Osteoblast (primary cell): ENCODE data around the gene SCGB2B2. TPM values are rescaled to one million over a fixed set of nuclear protein-coding genes. Genes with fewer than 3 reads are reported as not detected.

ENCODE experiments used
- DNase-seq: peaks from one replicate; pipeline ENCODE4 v3.0.0; 2011; ENCODE audit warnings: low spot score, mixed read lengths; ENCODE audit not compliant: insufficient read length; ENCODE audit errors: missing footprints
- H2AFZ ChIP-seq: 2 replicates; pipeline ENCODE4 v1.6.0; 2011; ENCODE audit warnings: mild to moderate bottlenecking, low read length
- H3K27ac ChIP-seq: 2 replicates; pipeline ENCODE4 v1.5.1; 2011; ENCODE audit warnings: mild to moderate bottlenecking, low read depth, low read length, moderate library complexity
- H3K27me3 ChIP-seq: 2 replicates; pipeline ENCODE4 v1.6.0; 2012; ENCODE audit warnings: mild to moderate bottlenecking, control low read depth, inconsistent platforms, low read length, moderate library complexity; ENCODE audit not compliant: insufficient read depth
- H3K36me3 ChIP-seq: 2 replicates; pipeline ENCODE4 v1.5.1; 2011; ENCODE audit warnings: mild to moderate bottlenecking, low read length, control low read depth, moderate library complexity; ENCODE audit not compliant: insufficient read depth
- H3K4me1 ChIP-seq: 2 replicates; pipeline ENCODE4 v1.5.1; 2011; ENCODE audit warnings: mild to moderate bottlenecking, low read length, control low read depth, moderate library complexity; ENCODE audit not compliant: insufficient read depth
- H3K4me2 ChIP-seq: 2 replicates; pipeline ENCODE4 v1.6.0; 2011; ENCODE audit warnings: mild to moderate bottlenecking, low read length; ENCODE audit not compliant: insufficient read depth
- H3K4me3 ChIP-seq: fragments of 200-600 bp; sonication (generic); 3 replicates; pipeline ENCODE4 v1.5.1; 2012; ENCODE audit warnings: mild to moderate bottlenecking, low read length, inconsistent platforms; ENCODE audit not compliant: insufficient read depth
- H3K79me2 ChIP-seq: 2 replicates; pipeline ENCODE4 v1.6.0; 2012; ENCODE audit warnings: mild to moderate bottlenecking, low read length, control low read depth, inconsistent platforms; ENCODE audit not compliant: insufficient read depth
- H3K9me3 ChIP-seq: 2 replicates; pipeline ENCODE4 v1.5.1; 2011; ENCODE audit warnings: low read depth, low read length, control low read depth
- H4K20me1 ChIP-seq: 2 replicates; pipeline ENCODE4 v1.6.0; 2012; ENCODE audit warnings: mild to moderate bottlenecking, low read length, control low read depth; ENCODE audit not compliant: insufficient read depth
- CTCF ChIP-seq: IDR thresholded peaks from 2 replicates; pipeline ENCODE4 v1.5.1; 2011; ENCODE audit warnings: mild to moderate bottlenecking, low read depth, low read length, moderate library complexity; ENCODE audit errors: extremely low read depth
- total RNA-seq: library from RNA; depleted of rRNA; stranded (reverse); fragments of >200 nt; gene quantifications from 2 replicates; pipeline ENCODE4 v1.2.3, GENCODE V29; 2012

SCGB2B2 gene
- total RNA-seq, 1 donor: 0.36 TPM

GRCh38 chr19:34654796-34655195 lies 22.2 kb downstream of the SCGB2B2 start:
- Histone ChIP-seq H3K4me3 (no peak overlapping the region), H2AFZ (no peak overlapping the region), H3K4me1 (no peaks in the 10 kb centered on the region), H3K27ac (no peak overlapping the region), H3K27me3 (no peaks in the 10 kb centered on the region), H4K20me1 (no peaks in the 10 kb centered on the region), H3K4me2 (no peak overlapping the region), H3K9me3 (no peaks in the 10 kb centered on the region), H3K36me3 (no peaks in the 10 kb centered on the region), H3K79me2 (no peaks in the 10 kb centered on the region)
- no peak for DNase-seq
- no peak for TF ChIP-seq CTCF

GRCh38 chr19:34651747-34652146 lies 25.2 kb downstream of the SCGB2B2 start:
- H3K4me3 ChIP-seq: no peak overlapping the region
- H3K4me1 ChIP-seq: no peaks in the 10 kb centered on the region
- H4K20me1 ChIP-seq: no peaks in the 10 kb centered on the region
- no peaks in the 10 kb centered on the region for H3K79me2 ChIP-seq
- no peaks in the 10 kb centered on the region for H3K27me3 ChIP-seq
- no peak overlapping the region for H3K27ac ChIP-seq
- H2AFZ ChIP-seq: no peak overlapping the region
- no peak for DNase-seq
- no peaks in the 10 kb centered on the region for H3K9me3 ChIP-seq
- no peaks in the 10 kb centered on the region for H3K36me3 ChIP-seq
- no peak for TF ChIP-seq CTCF
- no peak overlapping the region for H3K4me2 ChIP-seq

DNA sequence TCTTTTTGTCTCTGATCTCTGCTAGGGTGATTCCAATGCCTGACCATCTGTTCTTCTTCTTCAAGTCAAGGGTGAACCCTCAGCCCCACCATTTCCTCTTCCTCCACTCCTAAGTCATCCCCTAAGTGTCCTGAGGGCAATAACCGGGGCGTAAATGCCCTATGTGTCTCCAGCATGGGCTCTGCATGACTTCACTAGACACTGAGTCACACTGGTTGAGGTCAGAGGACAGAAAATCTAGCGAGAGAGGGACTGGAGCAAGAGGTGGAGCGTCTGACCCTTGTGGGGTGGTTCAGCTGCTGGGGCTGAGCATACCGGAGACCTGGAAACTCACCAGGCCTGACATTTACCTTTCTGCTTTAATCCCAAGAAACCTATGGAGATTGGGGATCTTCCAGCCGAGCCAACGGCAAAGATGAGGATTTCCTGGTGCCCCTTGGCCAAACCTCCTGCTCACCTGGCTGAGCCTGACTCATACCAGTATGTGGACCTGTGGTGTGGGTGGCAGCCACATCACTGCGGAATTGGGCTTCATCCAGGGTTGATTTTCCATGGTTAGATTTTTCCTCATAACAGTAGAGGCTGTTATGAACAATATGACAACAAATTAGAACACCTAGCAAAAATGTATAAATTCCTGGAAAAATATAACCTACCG lies 26.9 kb downstream of the SCGB2B2 start:
- Histone ChIP-seq H3K27me3 (no peaks in the 10 kb centered on the region), H3K36me3 (no peaks in the 10 kb centered on the region), H4K20me1 (no peaks in the 10 kb centered on the region), H2AFZ (no peak overlapping the region), H3K9me3 (no peaks in the 10 kb centered on the region), H3K4me1 (no peaks in the 10 kb centered on the region), H3K79me2 (no peaks in the 10 kb centered on the region), H3K27ac (no peak overlapping the region), H3K4me2 (no peak overlapping the region), H3K4me3 (no peak overlapping the region)
- DNase-seq: no peak
- no peak for TF ChIP-seq CTCF

GRCh38 chr19:34645551-34645950 lies 31.4 kb downstream of the SCGB2B2 start:
- DNase-seq: no peak
- Histone ChIP-seq H3K4me2 (no peak overlapping the region), H3K36me3 (no peaks in the 10 kb centered on the region), H3K4me3 (no peak overlapping the region), H3K27me3 (no peaks in the 10 kb centered on the region), H4K20me1 (no peaks in the 10 kb centered on the region), H3K9me3 (no peaks in the 10 kb centered on the region), H3K4me1 (no peaks in the 10 kb centered on the region), H3K79me2 (no peaks in the 10 kb centered on the region), H3K27ac (no peak overlapping the region), H2AFZ (no peak overlapping the region)
- TF ChIP-seq CTCF: no peak
